ENCODE data around the gene TRANK1. TPM values are rescaled to one million over a fixed set of nuclear protein-coding genes. Genes with fewer than 3 reads are reported as not detected.

Gene TRANK1
- total RNA-seq, 1 experiment from 2014 or later: 1.1 TPM

DNA sequence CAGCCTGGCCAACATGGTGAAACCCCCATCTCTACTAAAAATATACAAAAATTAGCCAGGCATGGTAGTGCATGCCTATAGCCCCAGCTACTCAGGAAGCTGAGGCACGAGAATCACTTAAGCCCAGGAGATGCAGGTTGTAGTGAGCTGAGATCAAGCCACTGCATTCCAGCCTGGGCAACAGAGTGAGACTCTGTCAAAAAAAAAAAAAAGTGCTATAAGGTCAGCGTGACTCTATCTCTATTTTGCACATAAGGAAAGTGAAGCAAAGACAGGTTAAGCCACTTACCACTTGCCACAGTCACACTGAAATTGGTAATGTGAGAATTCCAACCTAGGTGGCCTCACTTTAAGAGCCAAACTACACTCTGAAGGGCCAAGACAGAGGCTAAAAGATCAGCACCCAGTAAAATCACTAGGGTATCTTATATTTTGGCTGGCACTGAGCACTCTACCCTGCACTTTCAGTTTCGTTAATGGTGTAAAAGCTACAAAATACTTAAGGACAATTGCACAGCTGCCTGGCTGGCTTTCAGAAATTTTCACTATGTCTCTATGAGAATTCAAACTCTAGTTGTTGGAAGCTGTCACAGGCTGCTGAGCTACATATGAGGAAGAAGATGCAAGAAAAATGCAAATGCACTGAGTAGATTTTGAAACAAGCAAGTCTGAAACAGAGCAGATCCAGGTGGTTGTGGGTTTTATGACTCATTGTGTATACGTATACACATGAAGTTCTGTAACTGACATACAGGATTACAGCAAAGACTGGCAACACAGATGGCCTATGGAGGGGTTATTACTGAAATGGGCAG, 32.7 kb downstream of the TRANK1 start:
- H2AFZ ChIP-seq (ENCODE audit: low read depth, low read length, poor library complexity, severe bottlenecking): no peak overlapping the region
- no peaks in the 10 kb centered on the region for H4K20me1 ChIP-seq (ENCODE audit: insufficient read depth)
- no peak overlapping the region for H3K27ac ChIP-seq (ENCODE audit: low read depth, low read length)
- no peak overlapping the region for H3K4me2 ChIP-seq (ENCODE audit: low read length)
- POLR2A ChIA-PET: no interaction called here
- H3K36me3 ChIP-seq (ENCODE audit: control insufficient read depth in 1 of 2, insufficient read depth in 2 of 2, low read length in 2 of 2): no peaks in the 10 kb centered on the region
- H3K9me3 ChIP-seq (ENCODE audit: control insufficient read depth in 1 of 2, insufficient read depth in 1 of 2, low read depth in 1 of 2, low read length in 2 of 2): no peaks in the 10 kb centered on the region
- RAD21 ChIA-PET (ENCODE audit: low non-redundant PET in 1 of 2, low total read pairs in 2 of 2, uncharacterized antibody in 2 of 2, unreplicated experiment in 2 of 2): no interaction called here
- no peak overlapping the region for H3K9ac ChIP-seq (ENCODE audit: low read length)
- H3K9me2 ChIP-seq (ENCODE audit: insufficient read depth): no peaks in the 10 kb centered on the region
- peaks cover 0 to 4% of the 10 kb centered on the region in 2 experiments; a peak in 1 of 4 replicates for H3K4me1 ChIP-seq (ENCODE audit: control insufficient read depth in 1 of 2, insufficient read depth in 2 of 2, low read length in 2 of 2)
- BruUV-seq (replicated peaks): no TSS peak
- H3K27me3 ChIP-seq (ENCODE audit: insufficient read depth, low read length): no peaks in the 10 kb centered on the region
- ATAC-seq: no peak
- intact Hi-C loops (cut with micrococcal nuclease): no loop called here
- no peaks in the 10 kb centered on the region for H3K79me2 ChIP-seq (ENCODE audit: insufficient read depth, low read length)
- H3K4me3 ChIP-seq (replicated peaks in 1 of 2; ENCODE audit: low read depth in 1 of 2, low read length in 2 of 2): no peak overlapping the region
- no peak for DNase-seq (ENCODE audit: low read depth, low spot score)
- TF ChIP-seq SP1 (IDR thresholded peaks at IDR 0.05; ENCODE audit: low read depth) (no peak), ZFX (IDR thresholded peaks at IDR 0.05) (no peak), JUND (IDR thresholded peaks at IDR 0.05) (no peak), EZH2 (IDR thresholded peaks at IDR 0.05) (no peak), REST (IDR thresholded peaks at IDR 0.05; ENCODE audit: low read depth) (no peak), SIN3A (IDR thresholded peaks at IDR 0.05; ENCODE audit: low read depth) (no peak), TCF7L2 (IDR thresholded peaks at IDR 0.05; ENCODE audit: borderline replicate concordance, extremely low read depth, insufficient read depth, insufficient read length) (no peak), CEBPB (IDR thresholded peaks at IDR 0.05; ENCODE audit: low read depth) (no peak), FOSL1 (IDR thresholded peaks at IDR 0.05; ENCODE audit: low read depth) (no peak), YY1 (IDR thresholded peaks at IDR 0.05; ENCODE audit: extremely low read depth, insufficient replicate concordance, low read depth, low read length) (no peak), ZNF274 (IDR thresholded peaks at IDR 0.05; ENCODE audit: low read depth, low read length) (no peak), POLR2A (IDR thresholded peaks at IDR 0.05; ENCODE audit: borderline replicate concordance, extremely low read depth, insufficient read depth, insufficient read length) (no peak), POLR2AphosphoS5 (IDR thresholded peaks at IDR 0.05; ENCODE audit: low read depth, low read length) (no peak), ELF1 (IDR thresholded peaks at IDR 0.05; ENCODE audit: borderline replicate concordance, low read depth) (no peak), CBX3 (IDR thresholded peaks at IDR 0.05; ENCODE audit: low read depth) (no peak)
- TF ChIP-seq, protein P1, sequence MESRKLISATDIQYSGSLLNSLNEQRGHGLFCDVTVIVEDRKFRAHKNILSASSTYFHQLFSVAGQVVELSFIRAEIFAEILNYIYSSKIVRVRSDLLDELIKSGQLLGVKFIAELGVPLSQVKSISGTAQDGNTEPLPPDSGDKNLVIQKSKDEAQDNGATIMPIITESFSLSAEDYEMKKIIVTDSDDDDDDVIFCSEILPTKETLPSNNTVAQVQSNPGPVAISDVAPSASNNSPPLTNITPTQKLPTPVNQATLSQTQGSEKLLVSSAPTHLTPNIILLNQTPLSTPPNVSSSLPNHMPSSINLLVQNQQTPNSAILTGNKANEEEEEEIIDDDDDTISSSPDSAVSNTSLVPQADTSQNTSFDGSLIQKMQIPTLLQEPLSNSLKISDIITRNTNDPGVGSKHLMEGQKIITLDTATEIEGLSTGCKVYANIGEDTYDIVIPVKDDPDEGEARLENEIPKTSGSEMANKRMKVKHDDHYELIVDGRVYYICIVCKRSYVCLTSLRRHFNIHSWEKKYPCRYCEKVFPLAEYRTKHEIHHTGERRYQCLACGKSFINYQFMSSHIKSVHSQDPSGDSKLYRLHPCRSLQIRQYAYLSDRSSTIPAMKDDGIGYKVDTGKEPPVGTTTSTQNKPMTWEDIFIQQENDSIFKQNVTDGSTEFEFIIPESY (IDR thresholded peaks at IDR 0.05; ENCODE audit: extremely low read depth, insufficient replicate concordance, low read length): no peak
- TF ChIP-seq, protein P2, sequence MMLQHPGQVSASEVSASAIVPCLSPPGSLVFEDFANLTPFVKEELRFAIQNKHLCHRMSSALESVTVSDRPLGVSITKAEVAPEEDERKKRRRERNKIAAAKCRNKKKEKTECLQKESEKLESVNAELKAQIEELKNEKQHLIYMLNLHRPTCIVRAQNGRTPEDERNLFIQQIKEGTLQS (IDR thresholded peaks at IDR 0.05): no peak
- TF ChIP-seq, protein P3, sequence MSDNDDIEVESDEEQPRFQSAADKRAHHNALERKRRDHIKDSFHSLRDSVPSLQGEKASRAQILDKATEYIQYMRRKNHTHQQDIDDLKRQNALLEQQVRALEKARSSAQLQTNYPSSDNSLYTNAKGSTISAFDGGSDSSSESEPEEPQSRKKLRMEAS (IDR thresholded peaks at IDR 0.05): no peak
- CTCF ChIA-PET: no interaction called here
